ENCODE data around the gene FAM131C.
"Not testable (repeated sequence)": the region's sequence is repeated elsewhere in the genome, so short reads cannot be mapped to it uniquely, and the experiment has no call there.

Gene FAM131C

DNA sequence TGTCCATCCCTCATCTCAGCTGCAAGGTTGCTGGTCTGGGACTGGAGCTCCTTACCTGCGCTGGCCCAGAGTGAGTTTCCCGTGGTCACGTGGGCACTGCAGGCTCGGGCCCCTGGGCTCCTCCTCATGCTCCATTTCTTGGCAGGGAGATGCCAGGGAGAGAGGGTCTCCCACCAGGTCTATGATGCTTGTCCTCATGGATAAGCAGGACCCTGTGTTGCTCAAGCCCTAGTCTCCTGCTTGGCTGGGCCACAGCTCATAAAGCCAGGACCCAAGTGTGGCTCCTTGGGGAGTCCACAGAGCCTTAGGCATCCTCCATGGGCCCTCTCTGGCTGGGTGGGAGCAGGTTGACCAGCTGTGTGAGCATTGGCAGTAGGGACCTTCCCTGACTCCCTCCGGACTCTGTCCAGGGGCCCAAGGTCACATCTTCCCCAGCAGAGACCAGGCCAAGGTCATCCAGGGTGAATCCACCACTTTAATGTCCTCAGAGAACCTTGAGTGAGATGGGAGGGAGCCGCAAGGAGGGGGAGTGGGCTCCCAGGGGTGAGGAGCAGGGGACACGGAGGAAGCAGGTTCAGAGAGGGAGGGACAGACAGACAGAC lies 16.0 kb downstream of the FAM131C start:
- not testable (repeated sequence) for DNase-seq

DNA sequence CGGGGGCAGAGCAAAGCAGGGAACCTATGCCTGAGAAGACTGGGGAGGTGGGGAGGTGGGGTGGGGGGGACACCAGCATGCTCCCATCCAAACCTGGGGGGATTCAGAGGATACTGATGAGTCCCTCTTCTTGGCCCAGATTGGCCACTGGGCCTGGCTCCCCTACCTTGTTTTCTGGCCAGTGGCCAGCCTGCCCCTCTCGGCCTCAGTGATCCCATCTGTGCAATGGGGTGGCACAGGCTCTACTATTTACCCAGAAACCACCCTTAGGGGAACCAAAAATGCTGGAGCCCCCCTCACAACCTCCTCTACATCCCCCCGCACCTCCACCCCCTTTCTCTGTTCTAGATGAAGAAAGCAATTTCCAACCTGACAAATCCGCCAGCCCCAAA lies 16.9 kb downstream of the FAM131C start:
- not testable (repeated sequence) for DNase-seq

DNA sequence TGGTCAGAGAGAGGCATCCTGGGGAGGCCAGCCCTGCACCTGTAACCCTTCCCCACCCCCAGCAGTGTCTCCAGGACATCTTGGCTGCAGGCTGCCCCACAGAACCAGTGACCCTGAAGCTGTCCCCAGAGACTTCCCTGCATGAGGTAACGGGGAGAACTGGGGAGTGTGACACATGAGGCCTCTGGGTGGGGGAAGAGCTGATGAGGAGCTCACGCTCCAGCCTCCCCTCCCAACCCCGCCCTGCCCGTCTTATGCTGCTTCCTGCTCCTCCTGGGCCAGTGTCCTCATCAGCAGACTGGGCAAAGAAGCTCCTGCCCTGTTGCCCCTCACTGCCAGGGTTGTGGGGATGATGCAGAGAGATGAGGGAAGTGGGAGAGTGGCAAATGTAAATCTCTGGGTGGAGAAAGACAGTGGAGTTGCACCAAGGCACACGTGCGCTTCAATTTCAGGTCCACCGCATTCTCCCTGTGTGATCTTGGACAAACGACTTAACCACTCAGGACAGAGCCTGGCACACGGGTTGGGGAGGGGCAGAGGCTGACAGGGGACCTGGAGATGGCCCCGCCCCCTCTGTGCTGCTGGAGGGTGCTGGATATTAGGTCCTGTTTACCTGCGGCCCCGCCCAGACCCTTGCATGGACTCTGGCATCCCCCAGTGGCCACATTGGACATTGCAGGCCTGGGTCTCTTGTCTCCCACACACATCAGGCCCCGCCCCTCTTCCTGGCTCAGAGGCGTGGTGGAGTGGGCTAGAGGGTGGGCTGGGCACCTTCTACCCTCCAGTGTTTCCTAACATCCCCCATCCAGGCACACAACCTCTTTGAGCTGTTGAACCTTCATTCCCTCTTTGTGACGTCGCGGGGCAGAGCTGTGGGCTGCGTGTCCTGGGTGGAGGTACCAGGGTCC lies 17.6 kb downstream of the FAM131C start:
- DNase-seq, result peak; percentile 89

DNA sequence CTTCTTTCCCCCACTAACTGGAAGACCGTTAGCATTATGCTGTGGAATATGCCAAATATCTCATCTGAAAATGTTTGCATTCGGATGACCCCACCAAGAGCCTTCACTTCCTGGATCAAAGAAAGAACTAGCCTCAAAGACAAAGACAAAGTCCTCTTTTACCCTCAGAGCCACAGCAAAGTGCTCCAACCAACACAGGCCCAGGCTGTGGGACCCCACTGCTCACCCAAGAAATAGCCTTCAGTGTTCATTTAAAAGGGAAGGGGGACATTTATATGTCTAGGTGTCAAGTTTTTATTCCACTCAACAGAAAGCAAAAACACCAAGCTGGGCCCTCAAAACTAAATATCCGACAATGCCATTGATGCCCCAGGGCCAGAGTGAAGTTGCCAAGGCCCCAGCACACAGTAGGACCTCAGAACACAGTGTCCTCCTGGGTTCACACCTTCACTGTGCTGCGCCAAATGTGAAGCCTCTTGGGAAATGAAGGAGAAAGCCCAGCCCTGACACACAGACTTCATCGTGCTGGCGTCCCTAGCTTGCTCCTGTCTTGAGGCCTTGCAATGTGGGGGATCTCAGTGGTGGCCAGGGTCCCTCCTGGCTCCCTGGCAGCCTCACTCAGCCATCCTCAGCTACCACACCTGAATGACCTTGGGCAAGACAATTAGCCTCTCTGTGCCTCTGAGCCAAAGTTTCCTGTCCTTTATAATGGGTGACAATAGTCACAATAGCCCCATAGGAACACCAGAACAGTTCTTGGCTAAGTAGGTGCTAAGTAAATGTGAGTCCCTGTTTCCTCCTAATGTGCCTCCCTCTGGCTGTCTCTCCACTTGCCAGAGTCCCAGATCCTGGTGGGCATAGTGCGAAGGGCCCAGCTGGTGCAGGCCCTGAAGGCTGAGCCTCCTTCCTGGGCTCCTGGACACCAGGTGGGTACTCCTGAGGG lies 18.6 kb downstream of the FAM131C start:
- no peak for DNase-seq

DNA sequence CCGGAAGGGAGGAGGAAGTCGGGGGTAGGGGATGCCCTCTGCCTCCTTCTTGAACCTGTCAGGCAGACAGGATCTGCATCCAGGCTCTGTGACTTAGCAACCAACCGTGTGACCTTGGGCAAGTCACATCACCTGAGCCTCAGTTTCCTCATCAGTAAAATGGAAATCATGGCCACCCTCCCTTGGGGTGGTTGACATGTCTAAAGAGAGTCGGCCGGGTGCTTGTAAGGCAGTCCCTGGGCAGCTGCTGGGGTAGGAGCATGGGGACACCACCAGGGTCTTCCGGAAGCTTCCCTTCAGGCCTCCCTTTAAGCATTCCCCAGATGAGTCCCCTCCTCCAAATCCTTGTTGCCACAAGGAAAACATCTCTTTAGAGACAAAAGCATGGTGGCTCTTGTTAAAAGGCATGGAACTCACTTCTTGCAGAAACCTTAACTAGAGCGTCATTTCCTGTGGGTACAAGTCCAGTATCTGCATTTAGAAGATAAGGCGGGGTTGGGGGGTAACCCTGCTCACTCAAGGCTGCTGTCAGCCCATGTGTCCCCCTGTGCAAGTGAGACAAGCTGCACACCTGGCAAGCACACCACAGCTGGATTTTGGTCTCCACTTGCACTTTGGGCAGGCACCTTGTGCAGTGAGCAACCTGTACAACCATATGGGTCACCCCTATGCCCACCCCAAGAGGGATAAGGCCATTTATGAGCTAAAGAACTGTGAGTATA lies 19.5 kb downstream of the FAM131C start:
- no peak for DNase-seq

DNA sequence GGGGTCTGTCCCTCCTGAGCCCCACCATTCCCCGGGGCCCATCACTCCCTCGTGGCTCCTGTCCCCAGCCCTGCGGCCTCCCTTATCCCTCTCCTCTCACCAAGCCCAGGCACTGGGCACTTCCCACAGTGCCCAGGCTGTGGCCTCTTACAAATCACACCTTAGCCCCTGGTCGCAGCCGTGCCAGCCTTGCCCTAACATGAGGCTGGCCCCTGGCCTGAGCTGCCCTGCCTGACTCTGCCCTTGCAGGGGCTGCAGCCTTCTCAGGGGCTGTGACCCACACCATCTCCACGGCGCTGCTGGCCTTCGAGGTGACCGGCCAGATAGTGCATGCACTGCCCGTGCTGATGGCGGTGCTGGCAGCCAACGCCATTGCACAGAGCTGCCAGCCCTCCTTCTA lies 21.5 kb downstream of the FAM131C start:
- DNase-seq, result not testable (repeated sequence)

DNA sequence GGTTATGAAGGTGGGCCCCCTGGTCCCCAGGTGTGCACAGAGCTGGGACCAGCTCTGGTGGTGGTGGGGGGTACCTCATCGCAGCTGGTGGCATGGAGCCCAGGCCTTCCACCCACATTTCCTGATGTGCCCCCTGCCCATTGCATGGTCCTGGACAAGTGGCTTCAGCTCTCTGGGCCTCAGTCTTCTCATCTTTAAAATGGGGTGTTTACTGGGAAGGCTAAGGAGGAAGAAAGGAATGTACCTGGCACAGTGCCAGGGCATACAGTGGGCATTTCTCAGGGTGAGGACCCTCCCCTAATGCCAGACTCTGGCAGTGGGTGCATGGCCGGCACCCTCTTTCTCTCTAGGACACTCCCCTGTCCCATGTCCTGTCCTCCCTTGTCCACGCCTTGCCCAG lies 22.4 kb downstream of the FAM131C start:
- DNase-seq, result no peak

DNA sequence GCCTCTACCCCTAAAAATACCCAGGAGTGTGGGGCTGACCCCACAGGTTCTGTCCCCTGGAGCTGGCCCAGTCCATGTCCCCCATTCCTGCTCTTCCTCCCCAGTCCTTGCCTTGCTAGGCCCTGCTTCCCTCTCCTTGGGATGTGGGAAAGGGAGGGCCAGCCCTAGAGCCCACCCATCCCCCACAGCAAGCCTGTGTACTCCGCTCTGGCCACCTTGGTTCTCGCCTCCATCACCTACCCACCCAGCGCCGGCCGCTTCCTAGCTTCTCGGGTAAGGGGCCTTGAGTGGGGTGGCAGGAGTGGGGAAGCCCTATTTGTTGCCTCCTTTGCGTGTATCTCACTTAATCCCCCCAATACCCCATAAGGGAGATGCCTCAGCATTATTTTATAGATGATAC lies 23.1 kb downstream of the FAM131C start:
- no peak for DNase-seq

DNA sequence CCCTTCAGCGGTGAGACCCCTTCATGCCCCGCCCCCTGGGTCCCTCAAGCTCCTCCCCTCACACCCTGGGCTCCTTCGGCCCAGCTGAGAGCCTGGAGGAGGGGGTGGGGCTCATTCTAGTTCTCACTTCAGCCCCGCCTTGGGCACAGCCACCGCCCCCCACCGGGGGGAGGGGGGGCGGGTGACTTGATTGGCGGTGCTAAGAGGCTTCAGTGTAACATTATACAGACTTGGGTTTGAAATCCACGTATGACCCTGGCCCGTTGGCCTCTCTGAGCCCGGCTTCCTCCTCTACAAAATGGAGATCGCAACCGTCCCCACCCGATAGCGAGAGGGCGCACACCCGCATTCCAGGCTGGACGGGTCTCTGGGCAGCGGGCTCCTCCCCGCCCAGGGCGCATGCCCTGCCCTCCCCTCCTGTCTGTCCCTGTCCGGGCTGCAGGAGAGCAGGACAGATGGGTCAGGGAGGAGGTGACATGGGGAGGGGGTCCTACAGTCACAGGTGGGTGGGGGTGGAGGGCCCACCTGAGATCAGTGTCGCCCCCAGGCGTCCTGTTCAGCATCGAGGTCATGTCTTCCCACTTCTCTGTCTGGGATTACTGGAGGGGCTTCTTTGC lies 24.8 kb downstream of the FAM131C start:
- DNase-seq, result peak; percentile 37

DNA sequence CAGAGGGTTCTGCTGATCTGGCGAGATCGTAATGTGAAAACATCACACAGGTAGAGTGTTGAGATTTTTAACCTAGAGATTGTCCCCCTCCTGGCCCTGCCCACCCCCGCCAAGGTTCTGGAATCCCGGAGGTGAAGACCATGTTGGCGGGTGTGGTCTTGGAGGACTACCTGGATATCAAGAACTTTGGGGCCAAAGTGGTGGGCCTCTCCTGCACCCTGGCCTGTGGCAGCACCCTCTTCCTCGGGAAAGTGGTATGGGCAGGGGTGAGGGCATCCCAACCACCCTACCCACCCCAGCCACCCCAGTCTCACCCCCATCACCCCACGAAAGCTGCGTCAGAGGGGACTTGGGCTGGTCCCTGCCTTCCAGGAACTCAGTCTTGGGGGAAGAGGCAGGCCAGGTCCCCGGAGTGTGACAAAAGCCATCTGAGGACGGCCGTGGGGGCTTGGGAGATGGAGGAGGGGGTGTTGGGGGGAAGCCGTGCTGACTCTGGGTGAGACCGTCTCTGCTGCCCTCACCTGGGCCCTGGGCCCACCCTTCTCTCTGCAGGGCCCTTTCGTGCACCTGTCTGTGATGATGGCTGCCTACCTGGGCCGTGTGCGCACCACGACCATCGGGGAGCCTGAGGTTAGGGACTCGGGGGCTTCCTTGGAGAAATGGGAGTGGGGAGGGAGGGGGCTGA lies 25.5 kb downstream of the FAM131C start:
- no peak for DNase-seq

DNA sequence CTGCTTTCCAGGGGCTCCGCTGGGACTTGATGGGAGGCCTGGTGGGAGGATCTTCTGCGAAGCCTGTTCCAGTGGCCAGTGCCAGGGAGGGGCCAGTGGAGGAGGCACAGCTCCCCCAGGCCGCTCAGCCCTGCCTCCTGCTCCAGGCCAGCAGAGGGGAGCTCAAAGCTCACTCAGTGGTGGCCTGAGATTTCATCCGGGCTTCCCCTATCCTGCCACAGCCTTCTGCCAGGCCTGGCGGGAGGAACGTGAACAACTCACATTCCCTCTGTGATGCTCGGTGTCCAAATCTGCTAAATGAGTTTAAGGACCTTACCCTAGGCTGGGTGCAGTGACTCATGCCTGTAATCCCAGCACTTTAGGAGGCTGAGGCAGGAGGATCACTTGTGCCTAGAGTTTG lies 26.6 kb downstream of the FAM131C start:
- no peak for DNase-seq

DNA sequence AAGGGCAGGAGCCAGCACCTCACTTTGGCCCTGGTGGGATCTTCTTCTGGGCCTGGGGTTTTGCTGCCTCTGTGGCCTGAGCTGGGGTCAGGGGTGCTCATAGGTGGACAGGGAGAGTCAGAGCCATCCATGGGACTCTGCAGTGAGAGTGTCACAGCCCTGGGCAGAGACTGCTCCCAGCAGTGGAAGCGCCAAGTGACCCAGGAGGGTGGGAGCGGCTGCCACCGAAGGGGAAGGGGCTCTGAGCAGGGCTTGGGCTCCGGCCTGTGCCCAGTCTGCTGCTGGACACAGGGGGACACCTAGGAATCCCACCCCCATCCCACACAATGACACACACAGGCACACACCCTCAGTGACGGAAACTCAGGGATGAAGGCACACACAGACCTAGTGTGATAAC lies 29.5 kb downstream of the FAM131C start:
- no peak for DNase-seq

DNA sequence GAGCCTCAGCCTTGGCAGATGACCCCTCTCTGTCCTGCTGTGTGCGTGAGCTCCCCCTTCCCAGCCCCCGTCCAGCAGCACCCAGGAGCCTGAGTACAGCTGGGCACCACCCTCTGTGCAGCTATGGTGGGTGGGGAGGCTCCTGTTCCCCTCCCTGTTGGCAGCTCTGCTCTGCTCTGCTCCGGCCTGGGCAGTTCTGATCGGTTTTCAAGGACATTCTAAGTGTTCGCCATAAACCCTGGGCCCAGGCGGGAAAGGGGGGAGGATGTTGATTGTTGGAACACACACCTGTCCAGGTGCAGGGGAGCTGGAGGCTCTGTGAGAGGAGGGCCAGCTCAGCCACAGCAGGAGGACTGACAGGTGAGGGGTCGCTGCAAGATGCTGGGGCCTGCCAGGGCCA lies 29.9 kb downstream of the FAM131C start, which contains the start of gene CLCNKB:
CLCNKB (plus strand) TSS at position 262 of the 400 bp plus-strand sequence. CDS start 711 bp downstream, outside the sequence.
- DNase-seq, result no peak

DNA sequence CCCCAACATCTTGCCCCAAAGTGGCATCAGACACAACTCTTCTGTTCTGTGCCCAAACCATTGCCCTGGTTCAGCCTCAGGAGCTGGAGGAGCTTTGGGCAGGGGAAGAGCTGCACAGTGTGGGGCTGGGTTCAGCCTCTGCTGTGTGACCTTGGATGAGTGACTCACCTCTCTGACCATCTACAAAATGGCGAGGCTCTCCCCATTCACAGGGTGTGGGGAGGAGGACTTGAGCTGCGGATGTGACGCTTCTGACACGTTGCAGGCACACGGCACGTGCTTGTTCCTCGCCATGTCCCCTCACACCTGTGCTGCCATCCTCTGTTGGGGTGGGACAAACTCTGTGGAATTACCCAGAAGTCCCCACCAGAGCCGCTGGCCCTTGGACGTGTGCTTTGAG lies 30.8 kb downstream of the FAM131C start:
- DNase-seq, result not testable (repeated sequence)

DNA sequence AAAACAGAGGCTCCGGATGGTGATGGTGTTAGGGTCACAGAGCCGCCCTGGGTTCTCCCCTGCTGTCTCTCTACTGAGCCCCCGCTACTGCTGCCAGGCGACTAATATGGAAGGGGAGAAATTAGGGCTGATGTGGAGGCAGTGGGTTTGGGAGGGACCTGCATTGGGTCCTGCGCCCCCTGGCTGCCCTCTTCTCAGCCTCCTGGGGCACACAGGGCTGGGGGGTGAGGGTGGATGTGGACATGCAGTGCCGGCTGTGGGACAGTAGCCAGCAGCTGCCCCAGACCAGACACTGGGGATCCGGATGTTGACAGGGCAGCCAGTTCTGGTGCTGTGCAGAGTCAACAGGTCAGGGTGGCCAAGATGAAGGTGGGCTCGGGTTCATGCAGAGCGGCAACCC lies 31.4 kb downstream of the FAM131C start:
- DNase-seq, result no peak

DNA sequence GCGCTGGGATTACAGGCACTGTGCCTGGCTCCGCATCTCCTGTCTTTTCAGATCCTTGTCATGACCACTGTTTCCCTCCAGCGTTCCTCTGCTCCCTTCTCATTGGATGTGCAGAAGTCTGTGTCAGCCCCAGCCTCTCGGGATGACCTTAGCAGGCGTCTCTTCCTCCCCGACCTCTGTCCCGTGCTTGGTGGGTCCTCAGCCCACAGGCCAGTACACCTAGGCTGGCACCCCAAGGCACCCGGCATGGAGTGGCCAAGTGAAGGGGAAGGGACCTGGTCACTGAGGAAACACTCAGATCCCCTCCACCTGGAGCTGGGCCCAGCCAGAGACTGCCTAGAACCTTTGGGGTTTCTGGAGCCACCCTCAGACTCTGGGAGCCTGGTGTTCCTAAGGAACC lies 32.3 kb downstream of the FAM131C start:
- DNase-seq, result no peak

DNA sequence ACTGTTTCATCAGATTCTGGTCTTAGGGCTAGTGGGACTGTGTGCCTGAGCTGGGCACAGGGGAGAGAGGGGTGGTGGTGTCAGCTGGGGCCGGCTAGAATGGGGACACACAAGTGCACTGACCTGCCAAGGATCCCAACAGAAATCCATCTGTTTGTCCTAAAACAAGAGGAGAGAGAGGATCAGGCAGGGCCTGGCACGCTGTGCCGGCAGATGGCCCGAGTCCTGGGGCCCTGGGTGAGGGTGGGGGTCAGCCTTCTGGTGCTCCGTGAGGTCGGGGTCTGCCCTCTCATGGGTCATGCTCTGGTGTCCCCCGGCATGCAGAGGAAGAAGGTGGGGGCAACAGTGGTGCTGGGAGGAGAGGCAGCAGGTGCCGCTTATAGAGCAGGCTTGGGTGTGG lies 33.6 kb downstream of the FAM131C start:
- not testable (repeated sequence) for DNase-seq

DNA sequence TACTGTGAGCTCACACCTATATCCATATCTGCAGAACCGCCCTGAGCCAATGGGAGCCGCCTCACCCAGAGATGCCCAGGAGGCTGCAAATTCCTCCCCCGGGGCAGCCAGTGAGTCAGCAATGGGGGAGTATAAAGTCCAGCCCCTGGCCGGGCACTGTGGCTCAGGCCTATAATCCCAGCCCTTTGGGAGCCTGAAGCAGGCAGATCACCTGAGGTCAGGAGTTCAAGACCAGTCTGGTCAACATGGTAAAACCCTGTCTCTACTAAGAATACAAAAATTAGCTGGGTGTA lies 34.9 kb downstream of the FAM131C start:
- DNase-seq, result peak; percentile 68

DNA sequence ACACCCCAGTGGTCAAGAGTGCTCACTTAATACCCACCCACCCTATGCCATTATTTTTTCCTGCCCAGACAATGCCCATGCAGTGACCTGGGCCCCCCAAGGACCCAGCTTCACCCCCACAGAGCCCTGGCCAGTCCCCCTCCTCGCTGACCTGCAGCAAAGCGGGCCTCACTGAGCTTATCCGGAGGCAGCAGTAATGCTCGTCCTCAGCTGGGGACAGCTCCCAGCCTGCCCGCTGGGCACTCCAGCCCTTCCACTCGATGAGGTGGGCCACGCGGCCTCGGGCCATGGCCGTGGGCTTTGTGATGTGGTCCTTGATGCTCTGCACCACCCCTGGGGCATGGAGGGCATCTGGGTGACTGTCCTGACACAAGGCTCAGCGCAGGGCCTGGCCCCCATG lies 37.0 kb downstream of the FAM131C start:
- not testable (repeated sequence) for DNase-seq

DNA sequence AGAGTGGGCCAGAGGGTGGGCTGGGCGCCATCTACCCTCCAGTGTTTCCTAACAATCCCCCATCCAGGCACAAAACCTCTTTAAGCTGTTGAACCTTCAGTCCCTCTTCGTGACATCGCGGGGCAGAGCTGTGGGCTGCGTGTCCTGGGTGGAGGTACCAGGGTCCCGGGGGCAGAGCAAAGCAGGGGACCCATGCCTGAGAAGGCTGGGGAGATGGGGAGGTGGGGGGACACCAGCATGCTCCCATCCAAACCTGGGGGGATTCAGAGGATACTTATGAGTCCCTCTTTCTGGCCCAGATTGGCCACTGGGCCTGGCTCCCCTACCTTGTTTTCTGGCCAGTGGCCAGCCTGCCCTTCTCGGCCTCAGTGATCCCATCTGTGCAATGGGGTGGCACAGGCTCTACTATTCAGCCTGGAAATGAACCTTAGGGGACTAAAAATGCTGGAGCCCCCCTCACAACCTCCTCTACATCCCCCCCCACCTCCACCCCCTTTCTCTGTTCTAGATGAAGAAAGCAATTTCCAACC lies 40.3 kb downstream of the FAM131C start:
- DNase-seq, result not testable (repeated sequence)

DNA sequence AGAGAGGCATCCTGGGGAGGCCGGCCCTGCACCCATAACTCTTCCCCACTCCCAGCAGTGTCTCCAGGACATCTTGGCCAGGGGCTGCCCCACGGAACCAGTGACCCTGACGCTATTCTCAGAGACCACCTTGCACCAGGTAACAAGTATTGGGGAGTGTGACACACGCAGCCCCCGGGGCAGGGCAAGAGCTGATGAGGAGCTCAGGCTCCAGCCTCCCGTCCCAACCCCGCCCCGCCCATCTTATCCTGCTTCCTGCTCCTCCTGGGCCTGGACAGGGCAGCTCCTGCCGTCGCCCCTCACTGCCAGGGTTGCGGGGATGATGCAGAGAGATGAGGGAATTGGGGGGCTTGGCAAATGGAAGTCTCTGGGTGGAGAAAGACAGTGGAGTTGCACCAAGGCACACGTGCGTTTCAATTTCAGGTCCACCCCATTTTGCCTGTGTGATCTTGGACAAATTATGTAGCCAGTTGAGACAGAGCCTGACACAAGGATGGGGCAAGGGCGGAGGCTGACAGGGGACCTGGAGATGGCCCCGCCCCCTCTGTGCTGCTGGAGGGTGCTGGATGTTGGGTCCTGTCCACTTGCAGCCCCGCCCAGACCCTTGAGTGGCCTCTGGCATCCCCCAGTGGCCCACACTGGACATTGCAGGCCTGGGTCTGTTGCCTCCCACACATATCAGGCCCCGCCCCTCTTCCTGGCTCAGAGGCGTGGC lies 40.9 kb downstream of the FAM131C start:
- DNase-seq, result peak; percentile 26

All from NCI-H2171 (cell line).